ENCODE measurements around the gene CD248.
A peak's percentile ranks its signal among the peaks of the same experiment; 100 is the strongest.

The CD248 gene

DNA sequence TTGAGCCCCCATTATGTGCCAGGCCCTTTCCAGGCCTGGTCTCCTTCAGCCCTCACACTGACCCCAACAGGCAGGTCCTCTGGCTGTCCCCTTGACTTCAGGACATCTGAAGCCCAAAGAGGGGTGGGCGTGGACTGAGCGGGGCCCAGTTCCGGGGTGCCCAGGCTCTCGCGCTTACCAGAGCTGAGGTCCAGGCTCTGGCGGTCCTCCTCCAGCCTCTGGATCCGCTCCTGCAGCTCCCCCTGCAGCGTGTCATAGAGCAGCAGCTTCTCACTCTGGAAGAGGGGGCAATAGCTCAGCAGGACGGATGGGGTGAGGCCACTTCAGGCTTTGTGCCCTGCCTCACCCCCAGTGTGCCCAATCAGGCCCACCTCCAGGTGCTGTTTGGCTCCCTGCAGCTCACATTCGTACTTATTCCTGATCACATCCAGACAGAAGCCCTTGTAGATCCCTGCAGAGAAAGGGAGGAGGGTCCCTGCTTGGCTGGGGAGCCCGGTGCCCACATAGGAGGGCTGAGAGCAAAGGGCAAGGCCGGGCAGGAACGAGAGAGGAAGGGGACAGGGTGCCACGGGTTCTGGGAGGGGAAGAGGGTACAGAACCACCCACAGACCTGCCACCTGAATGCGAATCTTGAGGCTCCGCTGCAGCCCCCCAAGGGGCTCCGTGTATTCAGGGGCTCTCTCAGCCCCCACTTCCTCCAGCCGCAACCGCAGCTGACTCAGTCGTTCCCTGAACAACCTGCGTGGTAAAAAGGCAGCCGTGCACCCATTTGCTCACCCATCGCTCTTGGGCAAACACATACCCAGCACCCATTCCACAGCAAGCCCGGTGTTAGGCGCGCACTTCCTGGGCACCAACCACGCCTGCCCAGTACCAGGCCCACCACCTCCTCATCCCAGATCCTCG is 24.0 kb upstream of the CD248 start:
- DNase-seq (ENCODE audit: low spot score) = no peak
- no peak overlapping the region for H3K4me3 ChIP-seq
- no peak overlapping the region for H3K27ac ChIP-seq
- TF ChIP-seq, protein P1, sequence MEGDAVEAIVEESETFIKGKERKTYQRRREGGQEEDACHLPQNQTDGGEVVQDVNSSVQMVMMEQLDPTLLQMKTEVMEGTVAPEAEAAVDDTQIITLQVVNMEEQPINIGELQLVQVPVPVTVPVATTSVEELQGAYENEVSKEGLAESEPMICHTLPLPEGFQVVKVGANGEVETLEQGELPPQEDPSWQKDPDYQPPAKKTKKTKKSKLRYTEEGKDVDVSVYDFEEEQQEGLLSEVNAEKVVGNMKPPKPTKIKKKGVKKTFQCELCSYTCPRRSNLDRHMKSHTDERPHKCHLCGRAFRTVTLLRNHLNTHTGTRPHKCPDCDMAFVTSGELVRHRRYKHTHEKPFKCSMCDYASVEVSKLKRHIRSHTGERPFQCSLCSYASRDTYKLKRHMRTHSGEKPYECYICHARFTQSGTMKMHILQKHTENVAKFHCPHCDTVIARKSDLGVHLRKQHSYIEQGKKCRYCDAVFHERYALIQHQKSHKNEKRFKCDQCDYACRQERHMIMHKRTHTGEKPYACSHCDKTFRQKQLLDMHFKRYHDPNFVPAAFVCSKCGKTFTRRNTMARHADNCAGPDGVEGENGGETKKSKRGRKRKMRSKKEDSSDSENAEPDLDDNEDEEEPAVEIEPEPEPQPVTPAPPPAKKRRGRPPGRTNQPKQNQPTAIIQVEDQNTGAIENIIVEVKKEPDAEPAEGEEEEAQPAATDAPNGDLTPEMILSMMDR (IDR thresholded peaks at IDR 0.05) = no peak

DNA sequence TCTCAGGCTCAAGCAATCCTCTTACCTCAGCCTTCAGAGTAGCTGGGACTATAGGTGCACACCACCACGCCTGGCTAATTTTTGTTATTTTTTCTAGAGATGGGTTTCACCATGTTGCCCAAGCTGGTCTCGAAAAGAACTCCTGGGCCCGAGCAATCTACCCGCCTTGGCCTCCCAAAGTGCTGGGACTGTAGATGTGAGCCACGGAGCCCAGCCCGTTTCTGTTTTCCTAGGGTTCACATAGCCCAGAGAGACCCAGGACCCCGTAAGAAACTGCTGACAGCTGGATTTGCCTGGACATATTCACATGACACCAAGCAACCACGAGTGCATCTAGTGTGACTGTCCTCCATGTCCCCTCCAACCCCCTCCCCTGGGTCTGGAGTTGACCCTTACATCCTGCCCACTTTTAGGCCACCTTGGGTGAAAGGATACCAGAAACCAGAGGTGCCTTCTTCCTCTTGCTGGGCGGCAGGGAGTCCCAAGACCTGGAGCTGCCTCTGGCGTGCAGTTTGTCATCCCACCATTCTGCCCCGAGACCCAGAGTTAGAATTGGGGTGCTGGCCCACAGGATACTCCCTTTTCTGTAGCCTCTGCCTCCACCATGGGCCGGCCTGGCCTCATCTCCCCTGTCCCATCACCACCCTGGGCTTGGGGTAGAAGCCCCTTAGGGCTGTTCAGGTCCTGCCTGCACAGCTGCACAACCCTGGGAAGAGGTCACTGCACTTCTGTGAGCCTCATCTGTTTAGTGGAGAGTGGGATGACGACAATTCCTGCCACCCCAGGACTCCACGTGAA is 23.0 kb upstream of the CD248 start:
- no peak for DNase-seq (ENCODE audit: low spot score)
- TF ChIP-seq, protein P1 (IDR thresholded peaks at IDR 0.05) = no peak
- H3K4me3 ChIP-seq = no peak overlapping the region
- no peak overlapping the region for H3K27ac ChIP-seq

DNA sequence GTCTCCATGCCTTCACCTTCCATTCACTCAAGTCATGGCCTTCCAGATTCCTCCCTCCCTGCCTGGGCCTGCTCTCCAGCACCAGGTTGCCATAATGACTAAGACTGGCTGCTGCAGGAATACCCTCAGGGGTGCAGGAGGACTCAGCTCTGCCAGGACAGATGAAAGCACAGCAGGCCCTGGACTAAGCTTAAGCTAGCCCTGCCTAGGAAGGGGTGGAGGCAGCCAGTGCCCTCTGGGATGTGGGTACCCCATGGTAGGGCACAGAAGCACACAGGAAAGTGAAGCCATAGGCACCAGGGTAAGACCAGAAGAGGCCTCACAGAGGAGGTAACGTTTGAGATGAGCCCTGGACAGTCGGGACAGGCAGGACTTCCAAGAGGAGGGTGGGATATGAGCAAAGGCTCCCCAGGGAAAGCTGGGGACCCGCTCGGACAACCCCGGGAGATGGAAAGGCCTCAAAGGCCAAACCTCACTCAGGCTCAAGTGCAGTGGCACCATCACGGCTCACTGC is 22.4 kb upstream of the CD248 start:
- no peak for DNase-seq (ENCODE audit: low spot score)
- H3K27ac ChIP-seq = no peak overlapping the region
- TF ChIP-seq, protein P1 (IDR thresholded peaks at IDR 0.05) = no peak
- no peak overlapping the region for H3K4me3 ChIP-seq

DNA sequence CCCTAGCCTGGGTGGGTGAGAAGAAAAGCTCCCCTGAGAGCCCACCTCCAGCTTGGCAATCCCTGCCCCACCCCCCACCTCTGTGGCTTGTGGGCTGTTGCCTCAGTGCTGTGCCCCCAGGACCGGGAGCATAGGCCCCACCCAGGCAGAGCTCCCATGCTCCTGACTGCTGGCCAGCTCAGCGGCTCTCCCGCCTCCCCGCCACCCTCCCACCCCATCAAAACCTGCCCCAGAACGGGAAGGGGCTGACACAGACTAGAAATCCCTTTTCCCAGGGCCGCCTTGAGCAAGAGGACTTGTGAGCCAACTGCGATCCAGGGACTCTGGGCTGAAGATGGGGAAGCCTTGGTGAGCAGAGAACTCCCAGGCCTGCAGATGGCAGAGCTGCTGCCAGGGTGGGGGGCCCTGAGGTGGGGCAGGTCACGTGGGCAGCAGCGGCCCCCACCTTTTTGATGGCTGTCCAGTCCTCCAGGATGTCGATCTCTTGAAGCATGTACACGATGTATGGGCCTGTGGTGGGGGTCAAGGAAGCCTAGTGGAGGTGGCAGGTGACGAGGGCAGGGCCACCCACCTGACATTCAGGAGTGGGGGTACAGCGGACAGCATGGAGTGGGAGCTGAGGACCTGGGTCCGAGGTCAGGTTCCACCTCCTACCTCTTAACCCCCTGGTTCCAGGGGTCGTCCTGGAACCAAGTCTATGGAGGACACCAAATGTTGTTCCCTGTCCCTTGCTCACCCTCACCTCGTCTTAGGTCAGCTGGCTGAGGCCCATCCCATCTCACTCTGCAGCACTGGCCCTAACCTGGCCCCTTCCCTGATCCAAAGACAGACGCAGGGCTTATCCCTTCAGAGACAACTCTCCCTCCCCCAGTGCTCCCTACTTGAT is 21.7 kb upstream of the CD248 start:
- TF ChIP-seq, protein P1 (IDR thresholded peaks at IDR 0.05) = no peak
- no peak overlapping the region for H3K27ac ChIP-seq
- H3K4me3 ChIP-seq = no peak overlapping the region
- DNase-seq (ENCODE audit: low spot score) = no peak

DNA sequence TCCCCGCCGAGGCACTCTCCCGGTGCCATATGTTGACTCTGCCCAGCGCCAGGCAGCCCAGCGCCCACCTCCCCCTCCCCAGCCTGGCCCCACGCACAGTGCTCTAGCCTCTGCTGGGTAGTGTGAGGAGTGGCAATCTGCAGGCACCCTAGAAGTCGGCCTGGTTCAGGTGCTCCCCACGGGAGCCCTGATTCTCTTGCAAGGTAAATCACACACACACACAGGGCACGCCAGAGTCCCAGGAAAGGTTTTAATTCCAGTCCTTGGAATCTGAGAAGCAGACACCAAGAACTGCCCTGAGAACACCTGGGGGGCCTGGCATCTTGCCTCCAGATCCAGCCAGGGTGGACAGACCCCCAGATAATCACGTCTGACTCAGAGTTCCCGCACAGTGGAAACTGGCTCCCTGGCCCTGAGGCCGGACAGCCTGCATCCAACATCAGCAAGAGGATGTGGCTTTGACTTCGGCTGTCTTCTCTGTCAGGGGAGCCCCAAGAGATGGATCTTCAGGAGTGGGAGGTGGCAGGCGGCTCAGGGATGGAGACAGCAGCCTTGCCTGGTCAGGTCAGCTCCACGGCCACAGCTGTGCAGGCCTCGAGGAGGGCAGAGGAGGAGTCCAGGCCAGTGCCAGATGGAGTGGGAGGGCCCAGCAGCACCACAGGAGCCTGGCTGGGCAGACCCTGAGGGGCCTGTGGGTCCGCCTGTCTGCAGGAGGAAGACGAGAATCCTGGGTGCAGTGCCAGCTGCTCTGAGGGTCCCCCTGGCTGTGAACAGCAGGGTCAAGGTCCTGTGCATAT is 20.5 kb upstream of the CD248 start:
- DNase-seq (ENCODE audit: low spot score) = peak; percentile 69

More for the DNA sequence above, 20.5 kb upstream of the CD248 start:
- TF ChIP-seq, protein P1 (IDR thresholded peaks at IDR 0.05) = no peak
- Histone ChIP-seq H3K4me3 (no peak overlapping the region), H3K27ac (peak overlapping the region in 1 of 2 donors; percentile 79)
